GM12878 (cell line): ENCODE results near the gene MCTP2. TPM values are rescaled to one million over a fixed set of nuclear protein-coding genes. Genes with fewer than 3 reads are reported as not detected.

ENCODE experiments used
- ATAC-seq: fragments of 200-7000 bp; cut with Tn5 transposase; 3 replicates; pipeline ENCODE4 v1.9.1; 2020; ENCODE audit warnings: mild to moderate bottlenecking, moderate library complexity
- BruUV-seq: library from RNA; stranded (reverse); fragments of 400-500 nt; replicated peaks from 2 replicates; lab custom pipeline; 2021; lab: Mats Ljungman, UMichigan
- CTCF ChIA-PET: fragments of 300-600 bp; sonication (Branson Sonifier 250); formaldehyde crosslinking; extraction: SDS; loops from one replicate; lab custom pipeline; 2021; ENCODE audit warnings: inconsistent platforms; lab: Yijun Ruan, JAX
- POLR2A ChIA-PET: fragments of 350-600 bp; formaldehyde crosslinking; extraction: SDS; loops from one replicate; lab custom pipeline; 2021; ENCODE audit warnings: inconsistent platforms; lab: Charles Lee
- RAD21 ChIA-PET: fragments of 300-600 bp; sonication (Branson Sonifier 250); formaldehyde crosslinking; loops from one replicate; lab custom pipeline; 2023; ENCODE audit warnings: antibody characterized with exemption; ENCODE audit not compliant: unreplicated experiment; lab: Charles Lee
- SMC1A ChIA-PET: fragments of 300-600 bp; sonication (Branson Sonifier 250); formaldehyde crosslinking; loops from one replicate; lab custom pipeline; 2023; ENCODE audit not compliant: unreplicated experiment, uncharacterized antibody; lab: Charles Lee
- DNase-seq: peaks from one replicate; pipeline ENCODE4 v3.0.0-alpha.2; 2011; ENCODE audit warnings: low read depth, low spot score
- FAIRE-seq: peaks from 3 replicates; lab custom pipeline; 2011; peaks lifted over from hg19 to GRCh38; lab: Jason Lieb, UNC
- H2AFZ ChIP-seq: 2 replicates; pipeline ENCODE4 v1.6.0; 2011; ENCODE audit warnings: low read depth, low read length, control low read depth; ENCODE audit not compliant: control insufficient read depth
- H3K27ac ChIP-seq: 2 replicates; pipeline ENCODE4 v1.5.1; 2011; ENCODE audit warnings: control low read depth; ENCODE audit not compliant: control insufficient read depth, insufficient read depth
- H3K27me3 ChIP-seq, 2 experiments: replicated peaks in 1 of 2; 2 replicates each; pipeline versions ENCODE4 v1.6.0 to v1.6.1; 2011; ENCODE audit warnings: low read length in 1 of 2; ENCODE audit not compliant: control insufficient read depth in 2 of 2, insufficient read depth in 2 of 2
- H3K36me3 ChIP-seq, 2 experiments: 2 replicates each; pipeline ENCODE4 v1.5.1; 2011; ENCODE audit warnings: low read length in 1 of 2; ENCODE audit not compliant: control insufficient read depth in 2 of 2, insufficient read depth in 2 of 2
- H3K4me1 ChIP-seq: 2 replicates; pipeline ENCODE4 v1.6.1; 2011; ENCODE audit warnings: mild to moderate bottlenecking, low read length, moderate library complexity, mixed read lengths; ENCODE audit not compliant: control insufficient read depth, insufficient read depth
- H3K4me2 ChIP-seq: 2 replicates; pipeline ENCODE4 v1.6.0; 2011; ENCODE audit warnings: control low read depth; ENCODE audit not compliant: control insufficient read depth, insufficient read depth
- H3K4me3 ChIP-seq: fragments of 200-600 bp; sonication (generic); 2 replicates; pipeline ENCODE4 v1.5.1; 2016
- H3K79me2 ChIP-seq: 2 replicates; pipeline ENCODE4 v1.6.0; 2011; ENCODE audit warnings: low read length; ENCODE audit not compliant: control insufficient read depth, insufficient read depth
- H3K9ac ChIP-seq: 2 replicates; pipeline ENCODE4 v1.8.0; 2011; ENCODE audit warnings: low read length, control low read depth, mixed read lengths; ENCODE audit not compliant: control insufficient read depth, insufficient read depth
- H3K9me3 ChIP-seq: replicated peaks from 3 replicates; pipeline ENCODE4 v1.5.1; 2011; ENCODE audit warnings: mild to moderate bottlenecking, low read length; ENCODE audit not compliant: control insufficient read depth, insufficient read depth
- H4K20me1 ChIP-seq: 2 replicates; pipeline ENCODE4 v1.6.0; 2011; ENCODE audit not compliant: control insufficient read depth, insufficient read depth
- BCL11A ChIP-seq: IDR thresholded peaks from 2 replicates; pipeline ENCODE4 v1.6.1; 2011; ENCODE audit warnings: low read depth, low read length
- CBX3 ChIP-seq: fragments of 200-600 bp; sonication (generic); IDR thresholded peaks from 2 replicates; pipeline ENCODE4 v1.6.1; 2016; ENCODE audit warnings: low read depth, borderline replicate concordance
- DPF2 ChIP-seq: fragments of 450-650 bp; IDR thresholded peaks from 2 replicates; pipeline ENCODE4 v1.6.1; 2017; ENCODE audit warnings: mild to moderate bottlenecking
- EZH2 ChIP-seq: IDR thresholded peaks from 2 replicates; pipeline ENCODE4 v1.6.1; 2012; ENCODE audit warnings: low read depth, mild to moderate bottlenecking, control low read depth, inconsistent platforms, low read length, borderline replicate concordance; ENCODE audit not compliant: control insufficient read depth
- FOXK2 ChIP-seq: fragments of 450-650 bp; IDR thresholded peaks from 2 replicates; pipeline ENCODE4 v1.6.1; 2017; ENCODE audit warnings: mild to moderate bottlenecking, moderate library complexity
- JUND ChIP-seq: IDR thresholded peaks from 2 replicates; pipeline ENCODE4 v1.6.1; 2012; ENCODE audit warnings: low read depth, mild to moderate bottlenecking, low read length, improper control_type of control experiment, moderate library complexity
- MEF2B ChIP-seq: fragments of 450-650 bp; IDR thresholded peaks from 2 replicates; pipeline ENCODE4 v1.6.1; 2018; ENCODE audit warnings: mild to moderate bottlenecking, moderate library complexity; ENCODE audit not compliant: partially characterized antibody, poor library complexity, severe bottlenecking
- MYB ChIP-seq: fragments of 150-350 bp; IDR thresholded peaks from 2 replicates; pipeline ENCODE4 v1.6.1; 2014; ENCODE audit warnings: mild to moderate bottlenecking, low read depth, low read length, borderline replicate concordance
- RAD51 ChIP-seq: fragments of 450-650 bp; IDR thresholded peaks from 2 replicates; pipeline ENCODE4 v1.6.1; 2016; ENCODE audit warnings: moderate library complexity, mild to moderate bottlenecking, inconsistent platforms
- SMC3 ChIP-seq: IDR thresholded peaks from 2 replicates; pipeline ENCODE4 v1.6.1; 2011; ENCODE audit warnings: low read length, improper control_type of control experiment, borderline replicate concordance
- TAF1 ChIP-seq: IDR thresholded peaks from 2 replicates; pipeline ENCODE4 v1.6.1; 2011; ENCODE audit warnings: mild to moderate bottlenecking, low read depth, low read length, borderline replicate concordance
- ZNF687 ChIP-seq: fragments of 450-650 bp; IDR thresholded peaks from 2 replicates; pipeline ENCODE4 v1.6.1; 2017; ENCODE audit warnings: mild to moderate bottlenecking, moderate library complexity
- WGBS: methylation state at CpG from one replicate; pipeline ENCODE4 v1.1.6; 2016; ENCODE audit warnings: low lambda C conversion rate; ENCODE audit not compliant: insufficient replicate concordance, insufficient coverage; ENCODE audit errors: missing lambda C conversion rate; 5-methylcytosine and 5-hydroxymethylcytosine counted together
- in situ Hi-C: fragments of 300-500 bp; cut with MboI; formaldehyde crosslinking; loops from 9 replicates; pipeline ENCODE4 v1.14.3; 2018; ENCODE audit warnings: mixed read lengths
- intact Hi-C: fragments of 100-400 bp; cut with micrococcal nuclease; formaldehyde crosslinking; loops from one replicate; pipeline ENCODE4 v1.14.2; 2022; ENCODE audit not compliant: unreplicated experiment
- polyA plus RNA-seq, 11 experiments: library from polyadenylated mRNA; depleted of rRNA in 4 of 11; unstranded in 6 of 11; stranded (reverse) in 5 of 11; fragments of >200 nt; fragmentation: Nextera tagmentation in 4 of 11; fragmentation: Illumina TruSeq in 1 of 11; extraction: Ambion mirVana in 4 of 11; extraction: Trizol in 1 of 11; gene quantifications; 1 replicate in 1 of 11; 2 replicates in 10 of 11; pipeline versions ENCODE4 v1.2.1 to v1.2.3, GENCODE V29; 2011 to 2016; ENCODE audit warnings: inconsistent platforms in 2 of 11, missing spikeins in 2 of 11, low read depth in 1 of 11
- total RNA-seq, 4 experiments: library from RNA; depleted of rRNA in 3 of 4; stranded (reverse); fragments of >200 nt in 3 of 4; fragmentation: Illumina TruSeq in 1 of 4; extraction: Trizol in 1 of 4; gene quantifications; 2 replicates each; pipeline versions ENCODE4 v1.2.1 to v1.2.3, GENCODE V29; 2013 to 2021
- TF ChIP-seq, protein P1 (sequence below): fragments of 450-650 bp; formaldehyde crosslinking; IDR thresholded peaks from 2 replicates; pipeline ENCODE4 v1.4.0; 2022; ENCODE audit warnings: mild to moderate bottlenecking, moderate library complexity

The MCTP2 gene
- total and polyA plus RNA-seq, 10 of the 15 experiments (the other 5 are each of a cell fraction or from before 2014, with no cell fraction given), result 0.24 to 48.5 (median 0.88) TPM

- ChIA-PET CTCF (no interaction called here), RAD21 (no interaction called here)
- H3K9ac ChIP-seq, result no peak overlapping the region
- H4K20me1 ChIP-seq, result no peaks in the 10 kb centered on the region
- H3K4me2 ChIP-seq, result no peak overlapping the region
- no peak for ATAC-seq
- intact Hi-C loops, result no loop called here
- WGBS, result 34% methylated on average over 3 of the region's 3 CpGs
- H3K79me2 ChIP-seq, result no peaks in the 10 kb centered on the region
- no peaks in the 10 kb centered on the region for H3K36me3 ChIP-seq
- no peak for DNase-seq
- TF ChIP-seq JUND, result no peak
- TF ChIP-seq, protein P1, sequence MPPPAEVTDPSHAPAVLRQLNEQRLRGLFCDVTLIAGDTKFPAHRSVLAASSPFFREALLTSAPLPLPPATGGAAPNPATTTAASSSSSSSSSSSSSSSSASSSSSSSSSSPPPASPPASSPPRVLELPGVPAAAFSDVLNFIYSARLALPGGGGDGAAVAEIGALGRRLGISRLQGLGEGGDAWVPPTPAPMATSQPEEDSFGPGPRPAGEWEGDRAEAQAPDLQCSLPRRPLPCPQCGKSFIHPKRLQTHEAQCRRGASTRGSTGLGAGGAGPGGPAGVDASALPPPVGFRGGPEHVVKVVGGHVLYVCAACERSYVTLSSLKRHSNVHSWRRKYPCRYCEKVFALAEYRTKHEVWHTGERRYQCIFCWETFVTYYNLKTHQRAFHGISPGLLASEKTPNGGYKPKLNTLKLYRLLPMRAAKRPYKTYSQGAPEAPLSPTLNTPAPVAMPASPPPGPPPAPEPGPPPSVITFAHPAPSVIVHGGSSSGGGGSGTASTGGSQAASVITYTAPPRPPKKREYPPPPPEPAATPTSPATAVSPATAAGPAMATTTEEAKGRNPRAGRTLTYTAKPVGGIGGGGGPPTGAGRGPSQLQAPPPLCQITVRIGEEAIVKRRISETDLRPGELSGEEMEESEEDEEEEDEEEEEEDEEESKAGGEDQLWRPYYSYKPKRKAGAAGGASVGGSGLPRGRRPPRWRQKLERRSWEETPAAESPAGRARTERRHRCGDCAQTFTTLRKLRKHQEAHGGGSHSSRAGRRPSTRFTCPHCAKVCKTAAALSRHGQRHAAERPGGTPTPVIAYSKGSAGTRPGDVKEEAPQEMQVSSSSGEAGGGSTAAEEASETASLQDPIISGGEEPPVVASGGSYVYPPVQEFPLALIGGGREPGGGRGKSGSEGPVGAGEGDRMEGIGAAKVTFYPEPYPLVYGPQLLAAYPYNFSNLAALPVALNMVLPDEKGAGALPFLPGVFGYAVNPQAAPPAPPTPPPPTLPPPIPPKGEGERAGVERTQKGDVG (CRISPR knock-in tag), result no peak
- TF ChIP-seq DPF2, result no peak
- no peak for TF ChIP-seq ZNF687
- no peak for TF ChIP-seq BCL11A
- no peak for TF ChIP-seq RAD51
- TF ChIP-seq FOXK2, result no peak
- no peak for TF ChIP-seq MEF2B
- no peak for TF ChIP-seq CBX3
- no peak for TF ChIP-seq SMC3
- no peak for TF ChIP-seq TAF1
- no peak for TF ChIP-seq EZH2
- TF ChIP-seq MYB, result no peak
- TF ChIP-seq, all 136 proteins: peak for 0
- Histone ChIP-seq H3K27ac (no peak overlapping the region), H3K4me1 (no peaks in the 10 kb centered on the region), H3K4me3 (no peak overlapping the region), H3K9me3 (no peaks in the 10 kb centered on the region), H2AFZ (no peak overlapping the region), H3K27me3 (no peaks in the 10 kb centered on the region)
- in situ Hi-C loops, result no loop called here
- no peak for FAIRE-seq
- POLR2A ChIA-PET, result no interaction called here
- no TSS peak for BruUV-seq
- SMC1A ChIA-PET, result no interaction called here
Measured at GRCh38 chr15:94379986-94380385, 148.6 kb downstream of the MCTP2 start.
